Measurements from ENCODE around the gene PDS5B.
"Not testable (repeated sequence)": the region's sequence is repeated elsewhere in the genome, so short reads cannot be mapped to it uniquely, and the experiment has no call there.

PDS5B gene, protein sequence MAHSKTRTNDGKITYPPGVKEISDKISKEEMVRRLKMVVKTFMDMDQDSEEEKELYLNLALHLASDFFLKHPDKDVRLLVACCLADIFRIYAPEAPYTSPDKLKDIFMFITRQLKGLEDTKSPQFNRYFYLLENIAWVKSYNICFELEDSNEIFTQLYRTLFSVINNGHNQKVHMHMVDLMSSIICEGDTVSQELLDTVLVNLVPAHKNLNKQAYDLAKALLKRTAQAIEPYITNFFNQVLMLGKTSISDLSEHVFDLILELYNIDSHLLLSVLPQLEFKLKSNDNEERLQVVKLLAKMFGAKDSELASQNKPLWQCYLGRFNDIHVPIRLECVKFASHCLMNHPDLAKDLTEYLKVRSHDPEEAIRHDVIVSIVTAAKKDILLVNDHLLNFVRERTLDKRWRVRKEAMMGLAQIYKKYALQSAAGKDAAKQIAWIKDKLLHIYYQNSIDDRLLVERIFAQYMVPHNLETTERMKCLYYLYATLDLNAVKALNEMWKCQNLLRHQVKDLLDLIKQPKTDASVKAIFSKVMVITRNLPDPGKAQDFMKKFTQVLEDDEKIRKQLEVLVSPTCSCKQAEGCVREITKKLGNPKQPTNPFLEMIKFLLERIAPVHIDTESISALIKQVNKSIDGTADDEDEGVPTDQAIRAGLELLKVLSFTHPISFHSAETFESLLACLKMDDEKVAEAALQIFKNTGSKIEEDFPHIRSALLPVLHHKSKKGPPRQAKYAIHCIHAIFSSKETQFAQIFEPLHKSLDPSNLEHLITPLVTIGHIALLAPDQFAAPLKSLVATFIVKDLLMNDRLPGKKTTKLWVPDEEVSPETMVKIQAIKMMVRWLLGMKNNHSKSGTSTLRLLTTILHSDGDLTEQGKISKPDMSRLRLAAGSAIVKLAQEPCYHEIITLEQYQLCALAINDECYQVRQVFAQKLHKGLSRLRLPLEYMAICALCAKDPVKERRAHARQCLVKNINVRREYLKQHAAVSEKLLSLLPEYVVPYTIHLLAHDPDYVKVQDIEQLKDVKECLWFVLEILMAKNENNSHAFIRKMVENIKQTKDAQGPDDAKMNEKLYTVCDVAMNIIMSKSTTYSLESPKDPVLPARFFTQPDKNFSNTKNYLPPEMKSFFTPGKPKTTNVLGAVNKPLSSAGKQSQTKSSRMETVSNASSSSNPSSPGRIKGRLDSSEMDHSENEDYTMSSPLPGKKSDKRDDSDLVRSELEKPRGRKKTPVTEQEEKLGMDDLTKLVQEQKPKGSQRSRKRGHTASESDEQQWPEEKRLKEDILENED (N-terminal part only)

DNA sequence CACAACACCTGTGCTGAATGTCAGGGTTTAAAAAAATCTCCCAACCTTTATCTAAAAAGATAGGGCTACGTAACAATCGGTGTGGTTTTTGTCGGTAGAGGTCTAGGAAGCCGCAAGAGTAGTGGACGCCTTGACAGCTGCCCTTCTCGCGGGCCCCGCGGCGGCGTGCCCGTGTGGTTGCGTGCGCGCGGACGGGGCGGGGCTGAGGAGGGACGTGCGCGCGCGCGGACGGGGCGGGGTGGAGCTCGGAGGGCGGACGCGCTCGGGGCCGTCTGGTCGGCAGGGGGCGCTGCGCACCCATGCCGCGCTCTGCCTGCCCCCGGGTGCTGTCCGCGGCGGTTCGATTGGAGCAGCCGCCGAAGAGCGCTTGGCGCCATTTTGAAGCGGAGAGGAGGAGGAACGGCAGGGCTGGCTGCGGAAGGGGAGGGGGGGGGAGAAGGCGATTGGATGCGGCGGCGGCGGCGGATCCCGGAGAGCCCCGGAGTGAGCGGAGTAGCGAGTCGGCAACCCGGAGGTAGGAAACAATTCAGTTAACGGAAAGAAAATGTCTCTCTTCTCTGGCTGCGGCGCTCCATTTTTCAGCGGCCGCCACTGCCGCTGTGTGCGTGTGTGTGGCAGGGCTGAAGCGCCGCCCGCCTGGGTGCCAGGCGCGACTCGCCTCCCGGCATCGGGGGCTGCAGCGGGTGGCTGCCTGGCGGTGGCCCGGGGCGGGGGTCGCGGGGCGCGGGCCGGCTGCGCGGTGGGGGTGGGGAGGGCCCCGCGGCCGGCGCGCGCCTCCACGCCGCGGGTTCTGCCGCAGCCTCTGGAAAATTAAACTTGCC is at the start of gene PDS5B:
Gene PDS5B, plus strand, starts transcription at position 373 of the 821 bp plus-strand sequence. CDS start 62,321 bp downstream, outside the sequence.
- DNase-seq (ENCODE audit: low read depth): peak; percentile 96

DNA sequence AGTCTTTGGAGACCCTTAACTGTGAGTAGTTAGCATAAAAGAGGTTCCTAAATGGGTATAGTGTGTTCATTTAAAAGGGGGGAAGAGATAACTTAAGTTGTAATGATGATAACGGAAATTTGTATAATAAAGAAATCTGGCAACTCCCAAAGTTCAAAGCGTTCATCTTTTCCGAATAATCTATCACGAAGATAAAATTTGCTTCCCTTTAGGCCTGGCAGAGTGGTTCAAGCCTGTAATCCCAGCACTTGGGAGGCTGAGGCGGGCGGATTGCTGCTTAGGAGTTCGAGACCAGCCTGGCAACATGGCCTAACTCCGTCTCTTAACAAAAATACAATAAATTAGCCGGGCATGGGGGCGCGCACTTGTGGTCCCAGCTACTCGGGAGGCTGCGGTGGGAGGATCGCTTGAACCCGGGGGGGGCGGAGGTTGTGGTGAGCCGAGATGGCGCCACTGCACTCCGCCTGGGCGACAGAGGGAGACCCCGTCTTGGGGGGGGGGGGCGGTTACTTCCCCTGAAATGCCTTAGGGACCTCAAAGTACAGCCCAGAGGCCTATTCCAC is 48.6 kb upstream of the PDS5B start:
- DNase-seq (ENCODE audit: low read depth): no peak

DNA sequence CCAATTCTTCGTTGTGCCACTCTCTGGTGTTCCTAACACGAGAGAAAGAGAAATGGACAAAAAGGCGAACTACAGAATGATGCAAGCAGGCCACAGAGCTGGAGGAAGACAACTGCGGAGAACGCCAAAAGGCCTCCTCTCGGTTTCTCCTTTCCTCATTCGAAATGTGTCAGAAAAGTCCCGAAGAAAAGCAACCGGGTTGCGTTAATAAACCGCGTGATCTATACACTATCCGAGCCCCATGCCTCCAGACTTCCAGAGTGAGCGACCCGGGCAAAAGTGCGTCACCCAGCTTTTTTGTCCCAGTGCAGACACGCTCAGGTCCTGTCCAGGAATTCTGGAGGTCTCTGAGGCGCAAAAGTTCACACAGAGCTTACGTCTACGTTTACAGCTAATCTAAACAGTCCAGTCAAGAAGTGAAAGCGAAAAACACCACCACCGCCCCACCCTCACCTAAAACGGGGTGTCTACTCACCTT is 48.1 kb upstream of the PDS5B start:
- peak; percentile 58 for DNase-seq (ENCODE audit: low read depth)

DNA sequence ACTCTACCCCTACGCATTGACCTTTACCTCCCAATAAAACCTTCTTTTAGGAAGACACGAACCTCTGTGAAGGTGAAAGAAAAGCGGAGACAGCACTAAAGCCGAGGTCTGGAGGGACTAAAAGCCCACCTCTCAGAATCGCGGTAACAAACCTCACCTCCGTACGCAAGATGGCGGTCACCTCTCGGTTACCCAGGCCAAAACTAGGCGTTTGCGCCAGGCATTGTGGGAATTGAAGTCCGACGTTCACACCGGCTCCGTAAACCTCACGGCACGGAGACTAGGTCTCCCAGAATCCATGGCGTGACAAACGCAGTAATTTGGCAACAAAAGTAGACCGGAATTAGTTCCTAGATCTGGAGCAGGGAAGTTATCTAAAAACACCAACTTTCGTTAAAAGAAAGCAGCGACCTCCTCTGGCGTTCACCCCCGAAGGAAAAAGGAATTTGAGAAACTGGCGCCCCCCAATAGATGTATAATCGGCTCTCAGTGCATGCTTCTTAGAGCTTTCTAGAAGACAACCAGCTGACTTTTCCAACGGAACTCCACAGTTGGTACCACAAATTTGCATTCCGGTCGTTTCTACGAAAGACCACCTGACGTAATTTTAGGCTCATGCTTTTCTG is 47.5 kb upstream of the PDS5B start, which contains the start of gene N4BP2L2:
Gene N4BP2L2, minus strand, starts transcription at position 175 of the 626 bp plus-strand sequence. CDS start 1,768 bp downstream, outside the sequence.
- peak; percentile 97 for DNase-seq (ENCODE audit: low read depth)

DNA sequence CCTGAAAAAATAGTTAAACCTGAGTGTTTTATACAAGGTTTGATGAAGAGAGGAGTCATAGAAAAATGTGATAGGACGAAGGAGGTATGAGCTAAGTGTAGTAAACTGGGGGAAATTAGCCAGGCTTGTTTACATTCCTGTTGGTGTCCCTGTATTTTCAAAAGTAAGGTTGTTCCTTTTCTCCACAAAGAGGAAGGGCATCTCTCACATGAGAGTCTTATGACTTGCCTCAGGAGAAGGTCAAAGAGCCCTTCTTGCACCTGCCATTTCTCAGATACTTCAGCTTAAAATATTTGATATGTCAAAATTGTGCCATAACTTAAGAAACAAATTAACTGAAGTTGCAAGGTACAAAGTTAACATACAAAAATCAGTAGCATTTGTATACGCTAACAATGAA is 44.0 kb upstream of the PDS5B start:
- no peak for DNase-seq (ENCODE audit: low read depth)

DNA sequence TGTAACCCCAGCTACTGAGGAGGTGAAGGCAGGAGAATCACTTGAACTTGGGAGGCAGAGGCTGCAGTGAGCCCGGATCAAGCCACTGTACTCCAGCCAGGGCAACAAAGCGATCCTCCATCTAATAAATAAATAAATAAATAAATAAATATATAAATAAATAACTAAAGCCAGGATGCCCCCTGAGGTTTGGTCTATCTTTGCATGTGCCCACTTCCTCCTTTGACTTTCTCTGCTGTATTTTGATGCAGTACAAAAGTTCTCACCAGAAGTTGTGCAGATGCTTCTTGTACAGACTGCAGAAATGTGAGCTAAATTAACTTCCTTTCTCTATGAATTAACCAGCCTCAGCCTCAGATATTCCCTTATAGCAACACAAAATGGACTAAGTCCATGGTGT is 41.2 kb upstream of the PDS5B start:
- no peak for DNase-seq (ENCODE audit: low read depth)

DNA sequence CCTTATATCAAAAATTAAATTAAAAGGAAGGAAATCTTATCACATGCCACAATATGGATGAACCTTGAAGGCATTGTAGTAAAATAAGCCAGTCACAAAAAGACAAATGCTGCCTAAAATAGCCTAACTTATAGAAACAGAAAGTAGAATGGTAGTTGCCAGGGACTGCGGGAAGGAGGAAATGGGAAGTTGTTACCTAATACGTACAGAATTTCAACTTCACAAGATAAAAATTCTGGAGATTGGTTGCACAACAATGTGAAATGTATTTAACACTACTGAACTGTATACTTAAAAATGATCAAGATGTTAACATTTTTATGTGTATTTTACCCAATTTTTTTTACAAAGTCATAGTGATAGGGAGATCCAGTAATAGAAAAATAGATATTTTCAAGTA is 37.4 kb upstream of the PDS5B start:
- DNase-seq (ENCODE audit: low read depth): peak; percentile 20

DNA sequence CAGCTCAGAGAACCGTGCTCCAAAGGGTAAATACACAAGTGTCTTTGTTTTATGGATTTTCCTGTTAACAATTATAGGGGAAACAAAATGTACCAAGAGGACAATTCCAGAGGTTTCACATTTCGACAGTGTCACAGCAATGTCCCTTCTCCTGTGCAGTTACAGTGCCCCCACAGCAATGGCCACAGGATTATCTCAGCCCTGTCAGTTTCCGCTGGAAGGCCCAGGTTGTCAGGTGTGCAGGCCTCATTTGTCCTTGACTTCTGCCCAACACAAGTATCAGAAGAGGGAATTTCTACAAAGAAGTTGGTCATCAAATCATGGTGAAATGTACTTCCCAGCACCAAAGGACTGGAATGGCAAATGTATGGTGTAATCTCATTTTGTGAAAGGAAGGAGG is 36.5 kb upstream of the PDS5B start:
- DNase-seq (ENCODE audit: low read depth): no peak

DNA sequence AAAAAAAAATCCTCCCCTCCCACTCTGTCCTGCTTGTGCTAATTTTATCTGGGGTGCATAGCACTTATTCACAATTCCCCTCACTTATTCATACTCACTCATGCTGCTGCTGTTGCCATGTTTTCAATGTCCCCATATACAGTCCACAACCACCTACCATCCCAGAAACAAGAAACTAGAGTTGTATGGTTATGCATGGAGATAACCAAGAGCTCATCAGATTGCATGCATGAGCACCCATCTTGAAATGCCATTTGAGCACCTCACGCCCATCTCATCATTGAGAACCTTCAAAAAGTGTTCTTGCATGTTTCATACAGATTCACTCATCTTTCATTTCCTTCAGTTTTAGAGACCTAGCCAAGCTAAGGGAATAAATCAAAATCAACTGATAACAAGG is 32.5 kb upstream of the PDS5B start:
- DNase-seq (ENCODE audit: low read depth): no peak

DNA sequence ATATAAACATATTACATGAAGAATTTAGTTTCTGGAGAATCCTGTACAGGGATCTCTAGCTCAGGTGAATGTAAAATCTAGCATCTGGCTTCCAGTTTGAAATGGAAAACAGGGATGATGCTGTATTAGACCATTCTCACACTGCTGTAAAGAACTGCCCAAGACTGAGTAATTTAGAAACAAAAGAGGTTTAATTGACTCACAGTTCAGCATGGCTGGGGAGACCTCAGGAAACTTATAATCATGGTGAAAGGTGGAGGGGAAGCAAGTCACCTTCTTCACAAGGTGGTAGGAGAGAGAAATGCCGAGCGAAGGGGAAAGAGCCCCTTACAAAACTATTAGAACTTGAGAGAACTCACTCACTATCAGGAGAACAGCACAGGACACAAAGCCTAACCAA is 30.6 kb upstream of the PDS5B start:
- no peak for DNase-seq (ENCODE audit: low read depth)

DNA sequence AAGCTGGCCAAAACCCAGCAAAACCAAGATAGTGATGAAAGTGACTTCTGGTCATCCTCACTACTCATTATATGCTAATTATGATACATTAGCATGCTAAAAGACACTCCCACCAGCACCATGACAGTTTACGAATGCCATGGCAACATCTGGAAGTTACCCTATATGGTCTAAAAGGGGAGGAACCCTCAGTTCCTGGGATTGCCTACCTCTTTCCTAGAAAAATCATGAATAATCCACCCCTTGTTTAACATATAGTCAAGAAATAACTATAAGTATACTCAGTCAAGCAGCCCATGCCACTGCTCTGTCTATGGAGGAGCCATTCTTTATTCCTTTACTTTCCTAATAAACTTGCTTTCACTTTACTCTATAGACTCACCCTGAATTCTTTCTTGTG is 25.4 kb upstream of the PDS5B start:
- DNase-seq (ENCODE audit: low read depth): not testable (repeated sequence)

DNA sequence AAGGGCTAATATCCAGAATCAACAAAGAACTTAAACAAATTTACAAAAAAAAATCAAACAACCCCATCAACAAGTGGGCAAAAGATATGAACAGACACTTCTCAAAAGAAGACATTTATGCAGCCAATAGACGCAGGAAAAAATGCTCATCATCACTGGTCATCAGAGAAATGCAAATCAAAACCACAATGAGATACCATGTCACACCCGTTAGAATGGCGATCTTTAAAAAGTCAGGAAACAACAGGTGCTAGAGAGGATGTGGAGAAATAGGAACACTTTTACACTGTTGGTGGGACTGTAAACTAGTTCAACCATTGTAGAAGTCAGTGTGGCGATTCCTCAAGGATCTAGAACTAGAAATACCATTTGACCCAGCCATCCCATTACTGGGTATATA is 10.6 kb upstream of the PDS5B start:
- DNase-seq (ENCODE audit: low read depth): not testable (repeated sequence)

DNA sequence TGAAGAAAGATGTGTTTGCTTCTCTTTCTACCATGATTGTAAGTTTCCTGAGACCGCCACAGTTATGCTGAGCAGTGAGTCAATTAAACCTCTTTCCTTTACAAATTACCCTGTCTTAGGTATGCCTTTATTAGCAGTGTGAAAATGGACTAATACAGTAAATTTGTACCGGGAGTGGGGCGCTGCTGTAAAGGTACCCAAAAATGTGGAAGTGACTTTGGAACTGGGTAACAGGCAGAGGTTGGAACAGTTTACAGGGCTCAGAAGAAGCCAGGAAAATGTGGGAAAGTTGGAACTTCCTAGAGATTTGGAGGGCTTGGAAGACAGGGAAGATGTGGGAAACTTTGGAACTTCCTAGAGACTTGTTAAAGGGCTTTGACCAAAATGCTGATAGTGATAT is 9.2 kb upstream of the PDS5B start:
- no peak for DNase-seq (ENCODE audit: low read depth)

DNA sequence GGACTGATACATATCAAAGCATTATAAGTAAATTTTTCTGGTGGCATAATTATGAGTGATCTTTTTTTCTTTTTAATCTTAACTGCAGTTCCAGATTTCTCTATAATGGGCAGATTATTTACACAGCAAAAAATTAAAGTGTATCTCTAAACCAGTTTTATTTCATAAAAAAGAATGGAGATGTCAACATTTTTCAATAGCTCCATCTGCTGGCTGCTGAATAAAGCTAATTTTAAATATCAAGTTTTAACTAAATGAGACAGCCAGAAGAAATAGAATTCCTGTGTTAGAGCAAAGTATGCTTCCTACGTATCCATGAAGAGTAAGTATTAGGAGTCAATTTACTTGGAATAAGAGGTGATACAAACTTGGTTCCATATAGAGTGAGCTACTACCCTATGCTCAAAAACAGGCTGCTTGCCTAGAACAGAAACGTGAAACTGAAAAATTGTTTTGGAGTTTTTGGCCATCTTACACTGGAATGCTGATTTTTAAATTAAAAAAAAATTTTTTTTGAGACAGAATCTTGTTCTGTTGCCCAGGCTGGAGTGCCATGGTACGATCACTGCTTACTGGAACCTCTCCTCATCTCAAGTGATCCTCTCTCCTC is 5.0 kb upstream of the PDS5B start:
- DNase-seq (ENCODE audit: low read depth): peak; percentile 43

DNA sequence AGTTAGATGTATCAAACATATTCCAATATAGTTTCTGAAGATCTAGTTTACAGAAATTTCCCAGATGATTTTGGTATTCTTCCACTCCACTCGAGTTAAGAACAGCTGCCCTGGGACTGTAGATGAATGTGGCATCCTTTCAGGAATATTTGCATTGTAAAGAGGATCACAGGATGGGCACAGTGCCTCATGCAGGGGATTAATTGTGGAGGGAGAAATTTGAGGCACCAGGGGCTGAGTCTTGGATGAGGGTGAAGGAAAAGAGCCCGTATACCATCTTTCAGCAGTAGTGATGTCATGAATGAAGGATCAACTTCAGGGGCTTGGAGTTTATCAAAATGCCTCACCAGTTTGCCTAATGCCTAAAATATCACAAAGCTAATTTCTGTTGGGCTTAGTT is 4.0 kb upstream of the PDS5B start:
- no peak for DNase-seq (ENCODE audit: low read depth)

DNA sequence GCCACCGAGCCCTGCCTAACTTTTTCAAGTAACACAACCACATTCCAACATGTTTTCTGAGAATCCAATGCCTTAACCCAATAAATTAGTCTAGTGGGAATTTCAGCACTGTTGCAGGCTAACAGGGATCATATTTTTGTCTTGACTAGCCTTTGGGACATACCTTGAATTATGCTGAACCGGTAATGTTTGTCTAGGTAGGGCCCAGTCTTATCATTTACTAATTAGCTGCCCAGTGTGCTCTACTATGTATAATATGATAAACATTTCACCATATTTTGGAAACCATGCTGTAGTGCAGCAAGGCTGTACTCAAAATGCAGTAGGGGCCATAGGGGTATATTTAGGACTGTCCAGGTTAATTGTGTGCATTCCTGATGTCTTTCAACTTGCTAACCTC is 3.3 kb upstream of the PDS5B start:
- DNase-seq (ENCODE audit: low read depth): no peak

DNA sequence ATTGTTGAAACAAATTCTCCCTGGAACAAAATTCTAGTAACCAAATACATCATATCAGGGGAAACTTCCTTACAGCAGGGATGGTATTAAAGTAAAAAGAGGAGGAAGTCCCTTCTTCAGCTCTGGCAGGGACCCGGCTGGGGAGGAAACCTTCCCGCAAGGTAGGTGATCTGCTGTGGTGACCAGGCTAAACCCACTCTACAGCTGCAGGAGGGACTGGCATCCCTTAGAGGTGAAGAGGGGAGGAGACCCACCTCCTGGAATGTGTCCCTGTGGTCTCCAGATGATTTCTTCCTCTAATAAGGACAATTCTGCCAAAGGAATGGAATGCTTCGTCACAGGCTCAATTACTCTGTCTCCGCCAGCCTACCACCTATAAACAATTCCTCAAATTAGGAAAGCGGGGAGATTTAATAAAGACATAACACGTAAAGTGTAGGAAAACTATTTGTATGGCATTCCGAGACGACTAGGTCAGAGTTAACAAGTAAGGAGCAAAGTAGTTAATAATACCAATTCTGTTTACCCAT is 637 bp upstream of the PDS5B start:
- DNase-seq (ENCODE audit: low read depth): peak; percentile 41

DNA sequence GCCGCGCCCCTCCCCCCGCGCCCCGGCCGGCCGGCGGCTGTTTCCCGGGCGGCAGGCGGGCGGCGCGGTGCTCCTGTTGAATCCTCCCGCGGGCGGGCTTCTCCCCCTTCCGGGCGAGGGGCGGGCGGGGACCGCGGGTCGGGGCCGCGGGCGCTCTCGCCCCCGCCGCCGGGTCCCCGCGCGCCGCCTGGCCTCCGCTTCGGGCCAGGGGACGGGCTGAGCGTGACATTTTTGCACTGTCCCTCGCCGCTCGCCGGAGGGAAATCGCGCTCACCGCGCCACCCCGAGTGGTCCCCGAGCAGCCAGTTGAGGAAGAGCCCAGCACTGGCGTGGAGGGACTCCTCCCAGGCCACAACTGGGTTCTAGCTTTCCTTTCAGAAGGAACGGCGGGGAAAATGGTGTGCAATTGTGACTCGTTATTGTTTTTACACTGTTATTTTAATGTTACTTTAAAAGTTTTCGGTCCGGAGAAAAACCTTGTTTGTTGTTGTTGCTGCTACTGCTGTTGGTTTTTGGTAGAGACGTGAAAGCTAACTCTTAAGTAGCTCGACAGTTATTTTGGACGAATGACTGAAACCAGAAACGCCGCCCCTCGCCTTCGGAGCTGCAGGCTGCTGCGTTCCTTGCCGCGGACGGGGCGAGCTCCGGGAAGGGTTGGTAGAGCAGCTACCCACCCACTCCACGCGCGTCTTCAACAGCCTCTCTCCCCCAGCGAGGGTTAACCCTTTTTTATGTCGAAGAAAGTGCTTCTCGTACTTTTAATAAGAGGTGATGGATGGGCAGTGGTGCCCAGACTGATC is 959 bp downstream of the PDS5B start:
- DNase-seq (ENCODE audit: low read depth): peak; percentile 72

DNA sequence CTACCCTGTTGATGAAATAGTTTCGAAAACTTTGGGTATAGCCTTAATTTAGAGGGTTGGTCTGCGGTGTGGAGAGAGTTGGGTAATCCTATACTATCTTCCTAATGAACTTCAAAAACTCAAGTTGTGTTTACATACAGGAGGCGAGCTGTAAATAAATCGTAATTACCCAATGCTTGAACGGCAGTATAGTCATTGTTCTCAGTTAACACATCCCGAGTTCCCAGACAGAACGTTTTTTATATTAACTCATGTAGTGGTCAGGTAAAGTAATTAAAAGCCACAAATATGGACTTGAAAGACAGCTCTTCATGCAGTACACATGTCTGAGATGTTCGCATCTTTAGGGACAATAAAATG is 1.5 kb downstream of the PDS5B start:
- DNase-seq (ENCODE audit: low read depth): no peak
